Retina (tissue), 1 donor: Measurements from ENCODE around the gene IQCK.

Experiments
- DNase-seq: peaks from one replicate; pipeline ENCODE4 v3.0.0-alpha.2; 2016

The IQCK gene

DNA sequence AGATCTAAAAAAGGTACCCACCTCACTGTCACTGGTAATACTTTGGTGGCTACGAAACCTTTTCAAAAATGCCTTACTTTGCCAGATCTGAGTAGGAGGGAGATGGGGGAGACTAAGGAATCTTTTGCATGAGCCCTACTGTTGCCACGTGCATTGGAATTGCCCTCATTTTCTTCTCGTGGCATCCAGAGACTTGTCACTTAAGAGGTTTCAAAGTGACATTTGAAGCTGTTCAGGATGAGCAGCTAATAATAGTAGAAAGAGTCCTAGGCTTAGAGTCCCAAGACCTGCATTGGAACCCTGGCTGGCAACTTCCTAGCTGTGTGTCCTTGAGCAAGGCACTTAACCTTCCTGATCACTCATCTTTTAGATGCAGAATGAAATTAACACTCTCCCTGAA, 123.1 kb downstream of the IQCK start:
- no peak for DNase-seq

DNA sequence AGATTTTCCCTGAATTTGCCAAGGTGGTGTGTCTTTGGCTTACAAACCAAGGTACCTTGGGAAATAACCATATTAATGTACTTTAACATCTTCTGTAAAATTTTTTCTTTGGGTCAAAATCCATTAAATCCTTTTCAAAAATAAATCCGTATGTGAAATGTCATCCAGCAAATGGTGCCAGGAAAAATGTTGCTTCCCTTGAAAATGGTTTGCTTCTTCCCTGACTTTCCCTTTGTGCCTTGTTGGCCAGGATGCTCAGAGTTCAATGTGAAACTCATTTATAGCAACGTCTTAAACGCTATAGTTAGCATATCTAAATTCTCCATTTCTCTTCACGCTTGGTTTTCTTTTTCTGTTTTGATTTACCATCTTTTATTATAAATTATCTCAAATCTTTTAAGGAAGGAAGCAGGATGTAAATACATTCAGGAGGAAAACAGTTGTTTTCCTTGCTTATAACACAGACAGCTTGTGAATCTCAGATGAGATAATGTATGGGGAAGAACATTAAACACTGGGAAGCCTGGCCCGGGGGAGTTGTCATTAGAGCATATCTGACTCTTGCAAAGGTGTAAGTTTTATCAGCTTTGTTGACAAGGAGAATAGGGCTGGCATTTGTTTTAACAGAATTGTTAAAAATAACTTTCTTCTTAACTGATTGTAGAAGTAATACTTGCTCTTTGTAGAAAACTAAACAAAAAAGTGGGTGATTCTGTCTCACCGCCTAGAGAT, 124.5 kb downstream of the IQCK start:
- no peak for DNase-seq

DNA sequence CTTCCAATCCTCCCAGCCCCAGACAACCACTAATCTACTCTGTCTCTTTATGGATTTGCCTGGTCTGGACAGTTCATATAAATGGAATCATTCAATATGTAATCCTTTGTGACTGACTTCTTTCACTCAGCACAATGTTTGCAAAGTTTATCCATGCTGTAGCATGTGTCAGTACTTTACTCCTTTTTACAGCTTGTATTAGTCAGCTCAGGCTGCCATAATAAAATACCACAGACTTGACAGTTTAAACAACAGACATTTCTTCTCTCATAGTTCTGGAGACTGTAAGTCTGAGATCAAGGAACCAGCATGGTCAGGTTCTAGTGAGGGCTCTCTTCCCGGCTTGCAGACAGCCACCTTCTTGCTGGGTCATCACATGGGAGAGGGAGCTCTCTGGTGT, 125.3 kb downstream of the IQCK start:
- DNase-seq: no peak

- DNase-seq: no peak
Observed at GRCh38 chr16:19844945-19845641, 127.0 kb downstream of the IQCK start.

GRCh38 chr16:19846436-19846835, 128.4 kb downstream of the IQCK start:
- DNase-seq: no peak

DNA sequence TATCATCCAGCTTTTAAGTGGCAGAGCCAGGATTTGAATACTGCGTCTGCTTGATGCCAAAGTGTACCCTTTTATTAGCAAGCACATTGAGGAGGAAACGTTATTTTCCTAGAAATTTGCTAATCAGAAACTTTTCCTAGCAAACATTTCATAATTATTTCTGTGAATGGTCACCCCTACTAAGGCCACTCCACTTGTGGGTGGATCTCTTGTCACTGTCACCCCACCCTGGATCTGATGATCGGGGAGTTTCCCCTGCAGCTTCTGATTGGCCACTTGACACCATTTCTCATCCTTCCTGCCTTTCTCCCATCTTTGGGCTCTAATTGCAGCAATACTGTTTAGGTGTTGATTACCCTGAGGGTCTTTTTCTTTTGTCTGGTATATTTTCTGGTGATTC, 130.7 kb downstream of the IQCK start:
- no peak for DNase-seq

GRCh38 chr16:19850131-19850817, 132.2 kb downstream of the IQCK start:
- DNase-seq: no peak

- DNase-seq: peak; percentile 55
Observed at GRCh38 chr16:19851476-19851875, 133.4 kb downstream of the IQCK start.

DNA sequence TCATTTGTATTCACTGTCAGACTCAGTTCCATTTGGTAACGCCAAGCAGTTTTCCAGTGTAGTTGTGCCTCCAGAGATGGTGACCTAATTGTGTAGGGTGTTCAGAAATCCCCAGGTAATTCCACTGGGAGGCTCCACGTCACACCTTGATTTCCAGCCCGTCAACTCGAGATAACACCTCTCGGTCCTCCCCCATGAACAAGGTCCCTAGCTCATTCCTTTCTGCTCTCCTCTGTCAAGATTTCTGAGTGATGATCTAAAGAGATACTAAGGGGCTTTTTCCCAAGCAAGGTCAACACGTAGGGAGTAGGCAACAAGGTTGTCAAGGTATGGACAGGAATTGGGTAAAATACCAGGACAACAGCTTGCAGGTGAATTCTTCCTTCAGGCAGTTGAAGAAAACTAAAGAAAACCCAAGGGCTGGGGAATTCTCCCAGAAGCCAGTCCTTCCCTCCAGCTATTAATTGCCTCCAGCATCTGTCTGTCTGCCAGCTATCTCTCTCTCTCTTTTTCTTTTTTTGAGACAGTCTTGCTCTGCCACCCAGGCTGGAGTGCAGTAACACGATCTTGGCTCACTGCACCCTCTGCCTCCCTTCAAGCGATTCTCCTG, 135.2 kb downstream of the IQCK start:
- DNase-seq: no peak

DNA sequence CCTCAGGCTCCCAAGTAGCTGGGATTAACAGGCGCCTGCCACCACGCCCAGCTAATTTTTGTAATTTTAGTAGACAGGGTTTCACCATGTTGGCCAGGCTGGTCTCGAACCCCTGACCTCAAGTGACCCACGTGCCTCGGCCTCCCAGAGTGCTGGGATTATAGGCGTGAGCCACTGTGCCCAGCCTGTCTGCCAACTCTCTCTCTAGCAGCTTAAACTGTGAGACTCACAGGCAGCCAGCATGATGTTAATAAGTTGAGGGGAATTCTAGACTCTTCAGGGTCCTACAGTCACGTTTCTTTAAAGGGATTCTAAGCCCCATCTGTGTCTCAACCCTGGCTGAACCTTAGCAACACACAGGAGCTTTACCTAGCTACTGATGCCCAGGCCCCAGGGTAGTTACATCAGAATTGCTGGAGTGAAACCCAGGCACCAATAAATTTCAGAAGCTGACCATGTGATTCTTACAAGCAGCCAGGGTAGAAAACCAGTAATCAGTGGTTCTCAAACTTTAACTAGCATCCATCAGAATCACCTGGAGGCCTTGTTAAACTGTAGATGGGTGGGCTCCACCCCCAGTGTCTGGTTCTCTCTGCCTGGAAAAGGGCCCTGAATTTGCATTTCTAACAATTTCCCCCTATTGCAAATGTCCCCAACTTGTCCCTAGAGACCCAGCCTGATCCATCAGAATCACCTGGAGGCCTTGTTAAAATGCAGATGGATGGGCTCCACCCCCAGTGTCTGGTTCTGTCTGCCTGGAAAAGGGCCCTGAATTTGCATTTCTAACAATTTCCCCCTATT, 135.9 kb downstream of the IQCK start:
- DNase-seq: no peak

DNA sequence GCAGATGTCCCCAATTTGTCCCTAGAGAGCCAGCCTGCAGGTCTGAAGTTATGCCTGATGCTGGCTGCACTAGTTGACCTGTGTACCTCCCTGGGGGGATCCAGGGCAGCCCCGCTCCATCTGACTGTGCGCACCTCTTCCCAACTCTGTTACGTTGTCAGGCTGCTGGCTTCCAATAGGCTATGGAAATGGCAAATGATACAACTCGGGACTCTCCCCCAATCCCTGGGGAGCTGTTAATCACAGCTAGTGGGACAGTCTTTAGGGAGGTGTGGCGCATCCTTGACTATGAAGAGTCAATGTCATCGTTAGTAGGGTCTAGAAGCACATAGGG, 136.4 kb downstream of the IQCK start:
- no peak for DNase-seq

- no peak for DNase-seq
Observed at GRCh38 chr16:19856120-19856519, 138.0 kb downstream of the IQCK start.

- DNase-seq: no peak
Observed at GRCh38 chr16:19857593-19858339, 139.7 kb downstream of the IQCK start.

DNA sequence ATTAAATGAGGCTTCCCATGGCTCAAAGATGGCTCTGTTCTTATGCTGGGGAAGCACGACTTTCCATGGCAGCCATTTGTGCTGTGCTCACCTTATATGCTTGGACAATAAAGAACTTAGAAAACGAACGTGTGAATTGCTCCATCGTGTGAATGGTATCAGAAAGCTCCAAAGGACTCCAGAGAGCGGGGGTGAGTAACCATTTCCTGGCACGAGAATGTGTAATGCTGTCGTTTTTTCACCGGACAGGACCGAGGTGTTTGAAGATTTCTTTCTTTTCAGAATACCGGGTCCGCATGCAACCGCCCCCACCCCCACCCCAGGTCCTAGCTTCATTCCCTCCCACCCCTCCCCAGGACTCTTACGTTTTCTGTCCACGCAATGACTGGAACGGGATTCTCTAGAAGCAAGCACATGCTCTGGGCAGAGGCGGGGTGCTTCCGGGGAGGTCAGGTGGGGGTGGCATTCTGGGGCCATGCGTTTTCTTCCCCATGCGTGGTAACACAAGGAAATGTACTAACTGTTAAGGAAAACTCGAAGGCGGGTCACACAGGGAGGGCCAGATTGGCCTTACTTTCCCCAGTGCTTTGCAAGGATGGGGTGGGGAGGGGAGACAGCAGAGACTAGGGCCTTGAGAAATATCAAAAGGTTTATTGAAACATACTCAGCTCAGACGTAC, 140.4 kb downstream of the IQCK start:
- DNase-seq: no peak

DNA sequence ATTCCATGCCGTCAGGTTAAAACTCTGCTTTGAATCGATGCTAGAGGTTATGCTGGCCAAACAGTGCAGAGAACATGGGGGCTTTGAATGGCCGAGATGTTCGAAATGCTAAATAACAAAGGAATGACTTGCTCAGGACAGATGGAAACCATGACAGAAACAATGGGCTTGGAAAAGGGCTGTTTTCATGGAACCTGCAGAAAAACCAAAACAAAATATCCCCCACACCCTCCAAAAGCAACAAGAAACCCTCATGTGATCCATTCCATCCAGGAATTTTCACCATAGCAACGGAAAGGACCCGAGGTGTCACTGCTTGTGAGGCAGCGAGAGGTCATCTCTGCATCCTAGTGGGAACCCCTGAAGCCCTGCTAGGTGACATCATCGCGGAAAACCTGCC, 141.1 kb downstream of the IQCK start:
- no peak for DNase-seq

- no peak for DNase-seq
Observed at GRCh38 chr16:19859603-19860002, 141.5 kb downstream of the IQCK start.

GRCh38 chr16:19860166-19861041, 142.3 kb downstream of the IQCK start:
- DNase-seq: peak; percentile 36

DNA sequence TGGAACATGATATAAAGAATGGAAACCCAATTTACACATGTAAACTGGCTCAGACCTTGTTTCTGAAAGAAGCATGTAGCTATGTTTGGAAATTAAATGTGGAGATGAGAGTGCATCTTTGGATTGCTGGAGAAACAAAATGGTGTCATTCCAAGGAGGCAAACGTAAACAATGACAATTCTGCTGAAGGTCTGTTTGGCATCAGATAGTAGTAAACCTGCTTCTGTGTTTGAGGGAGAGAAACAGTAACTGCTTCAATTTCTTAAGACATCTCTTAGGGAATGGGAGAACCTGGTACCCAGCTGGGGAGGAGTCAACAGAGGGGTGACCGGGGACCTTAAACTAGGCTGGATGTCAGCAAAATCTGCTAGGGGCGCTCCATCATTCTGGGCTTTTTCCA, 143.1 kb downstream of the IQCK start:
- peak; percentile 35 for DNase-seq

- peak; percentile 87 for DNase-seq
Observed at GRCh38 chr16:19861811-19862327, 143.8 kb downstream of the IQCK start.

GRCh38 chr16:19863990-19864389, 145.9 kb downstream of the IQCK start:
- DNase-seq: no peak
